ENCODE results near the gene FYN.

The FYN gene

DNA sequence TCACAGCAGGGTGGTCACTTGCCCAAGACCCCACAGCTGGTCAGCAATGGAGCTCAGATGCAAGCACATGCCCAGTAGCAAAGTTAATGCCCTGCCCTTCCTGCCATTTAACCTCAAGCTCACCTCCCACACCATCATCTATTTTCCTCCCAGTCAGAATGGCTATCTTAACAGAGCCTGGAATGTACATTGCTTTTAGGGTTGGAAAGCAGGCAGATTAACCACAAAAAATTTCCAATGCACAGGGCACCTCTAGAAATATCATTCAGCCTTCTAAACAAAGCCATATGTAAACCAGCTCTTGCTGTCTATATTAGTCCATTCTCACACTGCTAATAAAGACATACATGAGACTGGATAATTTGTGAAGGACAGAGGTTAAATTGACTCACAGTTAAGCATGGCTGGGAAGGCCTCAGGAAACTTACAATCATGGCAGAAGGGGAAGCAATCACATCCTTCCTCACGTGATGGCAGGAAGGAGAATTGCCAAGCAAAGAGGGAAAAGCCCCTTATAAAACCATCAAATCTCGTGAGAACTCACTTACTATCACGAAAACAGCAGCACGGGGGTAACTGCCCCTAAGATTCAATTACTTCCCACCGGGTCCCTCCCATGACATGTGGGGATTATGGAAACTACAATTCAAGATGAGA lies 106.9 kb downstream of the FYN start:
- no peaks in the 10 kb centered on the region for H3K27me3 ChIP-seq (ENCODE audit: insufficient read depth, low read length)

DNA sequence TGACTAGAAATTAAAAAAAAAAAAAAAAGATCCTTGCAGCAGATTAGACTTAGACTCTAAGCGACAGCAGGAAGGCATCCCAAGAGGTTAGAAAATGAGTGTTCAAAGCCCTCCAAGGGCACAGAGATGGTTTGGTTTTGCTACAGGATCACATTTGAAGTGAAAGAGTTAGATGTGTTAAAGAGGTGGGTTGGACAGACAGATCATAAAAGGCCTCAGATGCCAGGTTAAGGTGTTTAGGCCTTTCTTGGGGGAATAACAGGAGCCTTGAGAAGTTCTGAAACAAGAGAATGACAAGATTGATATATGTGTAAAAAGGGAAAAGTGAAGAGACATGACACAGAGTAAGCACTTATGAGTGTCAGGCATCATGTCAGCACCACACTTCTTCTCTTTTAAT lies 107.5 kb downstream of the FYN start:
- H3K4me1 ChIP-seq (ENCODE audit: insufficient read depth, low read length), result peaks cover 6% of the 10 kb centered on the region
- no peak overlapping the region for H3K4me3 ChIP-seq (ENCODE audit: low read length)
- peaks cover 6% of the 10 kb centered on the region for H3K9me3 ChIP-seq (ENCODE audit: low read length)
- no peak overlapping the region for H2AFZ ChIP-seq (ENCODE audit: low read depth, low read length)
- H3K27me3 ChIP-seq (ENCODE audit: insufficient read depth, low read length), result no peaks in the 10 kb centered on the region
- peaks cover 43% of the 10 kb centered on the region for H3K36me3 ChIP-seq (ENCODE audit: insufficient read depth, low read length)

More for the DNA sequence above, 106.9 kb downstream of the FYN start:
- Histone ChIP-seq H3K4me3 (ENCODE audit: low read length) (no peak overlapping the region), H3K4me1 (ENCODE audit: insufficient read depth, low read length) (peaks cover 7% of the 10 kb centered on the region), H3K9me3 (ENCODE audit: low read length) (peaks cover 6% of the 10 kb centered on the region), H3K36me3 (ENCODE audit: insufficient read depth, low read length) (peaks cover 37% of the 10 kb centered on the region), H2AFZ (ENCODE audit: low read depth, low read length) (no peak overlapping the region)

DNA sequence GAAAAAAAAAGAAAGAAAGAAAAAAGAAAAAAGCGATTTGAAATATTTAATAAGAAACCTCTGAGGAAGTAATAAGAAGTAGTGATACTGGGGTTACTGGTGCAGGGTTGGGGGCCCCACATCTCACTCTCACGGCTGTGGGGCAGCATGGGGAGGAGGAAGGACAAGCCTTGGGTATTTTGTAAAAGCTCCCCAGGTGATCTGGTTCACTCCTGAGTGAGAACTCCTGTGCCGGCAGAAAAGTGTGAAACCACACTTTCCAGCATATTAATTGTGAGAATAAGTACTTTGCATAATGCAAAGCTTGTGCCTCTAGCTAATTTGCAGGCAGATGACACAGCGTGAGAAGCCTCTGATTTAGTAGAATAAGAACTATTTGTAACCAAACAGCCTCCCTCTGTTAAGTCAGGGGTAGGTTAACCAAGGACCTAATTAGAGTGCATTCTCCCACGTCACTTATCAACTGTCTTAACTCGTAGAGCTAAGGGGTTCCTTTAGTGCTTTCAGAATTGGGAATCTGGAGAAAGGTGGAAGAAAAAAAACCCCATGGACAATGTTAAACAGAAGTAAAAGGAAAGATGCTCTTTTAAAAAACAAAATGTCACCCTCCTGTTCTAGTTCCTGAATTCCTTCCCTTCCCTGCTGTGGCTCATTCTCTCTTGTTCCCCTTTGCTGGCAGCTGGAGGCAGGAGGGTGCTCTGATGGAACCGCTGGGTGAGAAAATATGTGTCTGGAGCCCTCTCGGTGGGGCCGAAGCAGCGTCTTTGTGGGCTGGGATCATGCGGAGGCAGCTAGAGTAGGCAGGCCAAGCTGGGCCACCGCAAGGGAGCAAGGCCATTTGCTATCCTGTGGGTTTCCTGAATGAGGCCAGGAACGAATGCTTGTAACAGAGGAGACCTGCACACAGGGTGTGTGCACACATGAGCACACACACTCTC lies 108.7 kb downstream of the FYN start:
- peaks cover 8% of the 10 kb centered on the region for H3K4me1 ChIP-seq (ENCODE audit: insufficient read depth, low read length)
- H3K36me3 ChIP-seq (ENCODE audit: insufficient read depth, low read length), result peaks cover 42% of the 10 kb centered on the region
- H2AFZ ChIP-seq (ENCODE audit: low read depth, low read length), result no peak overlapping the region

DNA sequence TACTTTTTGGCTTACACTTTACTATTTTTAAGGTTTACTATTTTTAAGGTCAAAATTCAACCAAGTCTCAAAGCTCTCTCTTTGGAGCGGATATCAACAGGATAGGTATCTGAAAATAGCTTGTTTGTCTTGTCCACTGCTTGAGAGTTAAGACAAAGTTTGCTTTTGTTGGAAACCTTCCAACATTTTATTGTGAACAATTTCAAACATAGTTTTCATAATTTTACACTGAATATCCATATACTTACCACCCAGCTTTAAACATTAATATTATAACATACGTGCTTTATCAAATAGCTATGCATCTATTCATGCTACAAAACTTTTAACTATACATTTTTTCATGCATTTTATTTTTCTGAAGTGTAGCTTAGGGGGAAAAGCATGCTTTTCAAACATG lies 109.9 kb downstream of the FYN start:
- peaks cover 40% of the 10 kb centered on the region for H3K36me3 ChIP-seq (ENCODE audit: insufficient read depth, low read length)
- peaks cover 6% of the 10 kb centered on the region for H3K9me3 ChIP-seq (ENCODE audit: low read length)
- no peak overlapping the region for H2AFZ ChIP-seq (ENCODE audit: low read depth, low read length)
- H3K27me3 ChIP-seq (ENCODE audit: insufficient read depth, low read length), result no peaks in the 10 kb centered on the region
- H3K4me3 ChIP-seq (ENCODE audit: low read length), result no peak overlapping the region
- H3K4me1 ChIP-seq (ENCODE audit: insufficient read depth, low read length), result peaks cover 8% of the 10 kb centered on the region

More for the DNA sequence above, 108.7 kb downstream of the FYN start:
- Histone ChIP-seq H3K9me3 (ENCODE audit: low read length) (peaks cover 6% of the 10 kb centered on the region), H3K27me3 (ENCODE audit: insufficient read depth, low read length) (no peaks in the 10 kb centered on the region), H3K4me3 (ENCODE audit: low read length) (no peak overlapping the region)

DNA sequence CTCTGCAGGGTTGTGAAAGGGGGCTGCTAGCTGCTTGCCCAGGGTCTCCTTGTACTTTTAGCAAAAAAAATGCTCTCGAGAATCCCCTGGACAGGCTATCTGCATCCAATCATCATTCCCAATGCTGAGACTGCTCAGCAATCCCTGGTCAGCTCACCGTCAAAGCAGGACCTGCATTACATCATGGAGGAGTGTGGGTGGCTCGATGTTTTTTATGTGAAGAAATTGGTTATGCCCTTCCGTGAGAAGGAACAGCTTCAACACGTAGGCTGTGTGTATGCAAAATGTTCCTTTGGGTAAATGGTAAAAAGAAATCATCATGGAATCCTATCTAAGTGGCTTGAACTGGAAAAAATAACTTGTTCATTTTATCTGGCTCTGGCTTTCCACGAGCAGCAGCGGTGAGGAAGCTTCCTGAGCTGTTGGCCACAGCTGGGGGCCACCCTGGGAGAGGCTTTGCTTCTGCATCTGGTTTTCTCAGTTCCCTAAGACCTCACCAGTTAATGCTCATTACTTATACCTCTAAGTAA lies 111.4 kb downstream of the FYN start:
- H3K4me3 ChIP-seq (ENCODE audit: low read length), result no peak overlapping the region
- H3K36me3 ChIP-seq (ENCODE audit: insufficient read depth, low read length), result peaks cover 33% of the 10 kb centered on the region
- peaks cover 6% of the 10 kb centered on the region for H3K9me3 ChIP-seq (ENCODE audit: low read length)
- H3K27me3 ChIP-seq (ENCODE audit: insufficient read depth, low read length), result no peaks in the 10 kb centered on the region
- H3K4me1 ChIP-seq (ENCODE audit: insufficient read depth, low read length), result peaks cover 8% of the 10 kb centered on the region
- no peak overlapping the region for H2AFZ ChIP-seq (ENCODE audit: low read depth, low read length)

DNA sequence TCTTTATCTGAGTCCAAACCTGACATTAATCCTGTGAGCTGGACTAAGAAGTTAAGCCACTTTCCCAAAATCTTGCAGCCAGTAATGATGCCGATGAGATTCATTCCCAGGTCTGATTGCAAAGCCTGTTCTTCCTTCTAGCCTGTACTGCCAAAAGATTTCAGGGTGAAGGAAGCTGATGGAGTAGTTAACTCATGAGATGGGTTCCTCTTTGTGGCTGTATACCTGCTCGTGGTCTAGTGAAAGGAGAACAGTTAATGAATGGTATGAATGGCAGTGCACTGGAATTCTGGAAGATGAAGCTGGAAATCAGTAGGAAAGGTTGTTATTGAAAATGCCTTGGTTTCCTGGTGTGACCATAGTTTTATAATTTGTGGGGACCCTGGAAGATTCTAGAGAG lies 112.0 kb downstream of the FYN start:
- no peak overlapping the region for H3K4me3 ChIP-seq (ENCODE audit: low read length)
- H2AFZ ChIP-seq (ENCODE audit: low read depth, low read length), result no peak overlapping the region
- peaks cover 6% of the 10 kb centered on the region for H3K9me3 ChIP-seq (ENCODE audit: low read length)
- H3K27me3 ChIP-seq (ENCODE audit: insufficient read depth, low read length), result no peaks in the 10 kb centered on the region
- H3K36me3 ChIP-seq (ENCODE audit: insufficient read depth, low read length), result peaks cover 33% of the 10 kb centered on the region
- peaks cover 8% of the 10 kb centered on the region for H3K4me1 ChIP-seq (ENCODE audit: insufficient read depth, low read length)

DNA sequence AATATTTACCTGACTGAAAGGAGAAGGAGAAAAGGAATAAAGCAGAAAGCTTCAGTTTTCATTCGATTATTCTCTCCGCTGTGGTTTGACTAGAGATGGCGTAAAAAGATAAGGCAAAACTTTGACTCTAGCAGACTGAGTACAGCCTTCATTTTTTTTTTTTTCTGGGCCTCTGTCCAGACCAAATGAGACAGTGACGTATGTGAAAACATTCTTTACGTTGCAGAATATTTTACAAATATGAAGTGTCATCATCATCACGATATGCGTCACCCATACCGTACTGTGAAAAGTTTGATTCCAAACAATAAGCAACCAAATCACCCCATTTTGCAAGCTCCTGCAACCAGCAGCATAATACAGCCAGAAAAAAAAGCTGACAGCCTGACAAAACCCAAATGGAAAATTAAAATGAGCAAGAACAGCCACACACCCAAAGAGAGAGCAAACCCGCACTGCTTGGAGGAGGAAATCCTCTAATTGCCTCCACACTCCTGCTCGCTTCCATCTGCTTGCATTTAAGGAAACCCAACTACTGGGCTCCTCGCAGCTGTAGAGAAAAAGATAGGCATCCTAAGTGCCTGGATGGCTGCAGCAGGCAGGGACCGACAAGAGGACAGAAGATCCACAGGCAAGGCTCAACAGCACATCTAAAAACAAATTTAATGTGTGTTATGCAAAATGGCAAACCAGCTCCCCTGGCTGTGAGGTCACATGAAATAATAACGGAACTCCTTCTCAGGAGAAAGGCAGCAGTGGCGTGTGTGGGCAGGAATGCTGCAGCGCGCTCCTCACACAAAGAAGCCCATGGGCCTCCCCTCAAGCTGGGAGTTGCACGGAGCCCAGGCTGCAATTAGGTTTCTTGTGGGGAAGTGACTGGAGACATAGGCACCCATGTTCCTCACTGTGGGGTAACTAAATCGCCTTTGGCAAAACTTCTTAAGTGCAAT lies 113.1 kb downstream of the FYN start:
- H3K4me3 ChIP-seq (ENCODE audit: low read length), result no peak overlapping the region
- H3K4me1 ChIP-seq (ENCODE audit: insufficient read depth, low read length), result peaks cover 8% of the 10 kb centered on the region
- peaks cover 28% of the 10 kb centered on the region for H3K36me3 ChIP-seq (ENCODE audit: insufficient read depth, low read length)
- no peaks in the 10 kb centered on the region for H3K27me3 ChIP-seq (ENCODE audit: insufficient read depth, low read length)
- peaks cover 3% of the 10 kb centered on the region for H3K9me3 ChIP-seq (ENCODE audit: low read length)
- H2AFZ ChIP-seq (ENCODE audit: low read depth, low read length), result no peak overlapping the region

DNA sequence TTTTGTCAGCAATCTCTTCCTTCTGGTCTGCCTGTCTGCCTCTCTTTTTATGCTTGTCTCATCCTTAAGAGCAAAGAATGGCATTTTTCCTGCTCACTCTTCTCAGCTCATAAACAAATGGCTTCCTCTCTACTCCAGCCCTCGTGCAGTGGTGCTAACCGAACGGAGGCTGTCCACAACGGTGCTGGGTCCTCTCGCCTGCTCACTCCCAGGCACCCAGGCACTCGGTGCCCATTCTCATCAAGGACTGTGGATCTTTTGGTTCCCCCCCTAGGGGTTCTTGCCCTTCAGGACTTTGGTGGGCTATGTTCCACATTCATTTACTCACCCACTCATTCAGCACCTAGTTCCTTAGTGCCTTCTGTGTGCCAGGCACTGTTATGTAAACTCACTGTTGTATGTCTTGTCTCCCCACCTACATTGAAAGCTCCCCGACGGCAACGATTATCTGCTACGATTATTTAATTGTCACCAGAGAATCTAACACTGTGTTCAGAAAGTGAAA lies 113.9 kb downstream of the FYN start:
- Histone ChIP-seq H3K4me1 (ENCODE audit: insufficient read depth, low read length) (peaks cover 4% of the 10 kb centered on the region), H3K36me3 (ENCODE audit: insufficient read depth, low read length) (peaks cover 22% of the 10 kb centered on the region), H3K4me3 (ENCODE audit: low read length) (no peak overlapping the region), H3K27me3 (ENCODE audit: insufficient read depth, low read length) (no peaks in the 10 kb centered on the region), H3K9me3 (ENCODE audit: low read length) (no peaks in the 10 kb centered on the region), H2AFZ (ENCODE audit: low read depth, low read length) (no peak overlapping the region)

DNA sequence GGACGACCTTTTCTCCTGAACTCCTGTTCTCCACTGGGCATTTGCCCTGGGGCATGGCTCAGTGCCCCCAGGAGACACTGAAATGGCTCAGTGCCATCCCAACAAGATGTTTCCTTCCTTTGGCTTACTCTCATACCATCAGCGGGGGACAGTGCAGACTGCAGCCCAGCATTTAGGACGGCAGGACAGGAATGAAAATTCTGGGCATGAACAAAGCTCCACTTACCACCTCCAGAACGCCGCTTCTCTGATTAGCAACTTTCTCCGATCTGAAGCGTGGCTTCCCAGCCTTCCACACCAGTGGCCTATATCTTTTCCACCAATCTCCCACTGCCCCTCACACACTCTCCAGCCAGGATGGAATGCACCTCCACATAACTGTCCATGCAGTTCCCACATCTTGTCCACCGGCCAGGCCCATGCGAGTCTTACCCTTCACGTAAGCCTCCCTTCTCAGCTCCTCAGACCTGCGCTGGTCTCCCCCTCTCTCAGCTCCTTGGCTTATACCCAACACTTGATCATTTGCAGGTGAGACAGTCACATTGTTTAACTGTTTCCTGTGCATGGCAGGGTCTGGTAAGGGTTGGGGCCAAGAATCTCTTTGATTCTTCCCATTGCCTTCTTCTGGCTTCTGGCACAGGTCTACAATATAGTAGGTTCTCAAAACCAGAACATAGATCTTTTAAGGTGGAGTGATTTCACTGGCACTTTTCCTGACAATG lies 114.5 kb downstream of the FYN start:
- H2AFZ ChIP-seq (ENCODE audit: low read depth, low read length), result no peak overlapping the region
- peaks cover 21% of the 10 kb centered on the region for H3K36me3 ChIP-seq (ENCODE audit: insufficient read depth, low read length)

DNA sequence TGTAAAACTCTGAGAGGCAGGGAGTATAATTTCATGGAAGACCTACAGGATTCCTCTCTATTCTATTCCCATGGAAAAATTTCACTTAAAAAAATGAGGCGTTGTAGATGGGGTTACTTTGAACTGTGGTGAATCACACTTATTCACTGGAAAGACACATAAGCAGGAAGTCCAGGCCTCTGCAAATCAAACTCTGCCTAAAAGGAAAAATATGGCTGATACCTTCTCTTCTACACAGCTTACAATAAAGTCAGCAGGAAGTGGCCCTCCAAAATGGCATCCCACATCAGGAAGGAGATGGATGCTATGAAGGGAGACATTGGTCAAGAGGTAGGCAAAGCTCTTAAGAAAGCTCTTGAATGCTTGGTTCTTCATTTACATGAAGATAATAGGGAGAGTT lies 115.9 kb downstream of the FYN start:
- H2AFZ ChIP-seq (ENCODE audit: low read depth, low read length), result no peak overlapping the region
- peaks cover 17% of the 10 kb centered on the region for H3K36me3 ChIP-seq (ENCODE audit: insufficient read depth, low read length)
- no peaks in the 10 kb centered on the region for H3K9me3 ChIP-seq (ENCODE audit: low read length)
- H3K4me3 ChIP-seq (ENCODE audit: low read length), result no peak overlapping the region
- H3K27me3 ChIP-seq (ENCODE audit: insufficient read depth, low read length), result no peaks in the 10 kb centered on the region
- peaks cover 4% of the 10 kb centered on the region for H3K4me1 ChIP-seq (ENCODE audit: insufficient read depth, low read length)

More for the DNA sequence above, 114.5 kb downstream of the FYN start:
- no peaks in the 10 kb centered on the region for H3K9me3 ChIP-seq (ENCODE audit: low read length)
- no peaks in the 10 kb centered on the region for H3K27me3 ChIP-seq (ENCODE audit: insufficient read depth, low read length)
- no peak overlapping the region for H3K4me3 ChIP-seq (ENCODE audit: low read length)
- peaks cover 4% of the 10 kb centered on the region for H3K4me1 ChIP-seq (ENCODE audit: insufficient read depth, low read length)

DNA sequence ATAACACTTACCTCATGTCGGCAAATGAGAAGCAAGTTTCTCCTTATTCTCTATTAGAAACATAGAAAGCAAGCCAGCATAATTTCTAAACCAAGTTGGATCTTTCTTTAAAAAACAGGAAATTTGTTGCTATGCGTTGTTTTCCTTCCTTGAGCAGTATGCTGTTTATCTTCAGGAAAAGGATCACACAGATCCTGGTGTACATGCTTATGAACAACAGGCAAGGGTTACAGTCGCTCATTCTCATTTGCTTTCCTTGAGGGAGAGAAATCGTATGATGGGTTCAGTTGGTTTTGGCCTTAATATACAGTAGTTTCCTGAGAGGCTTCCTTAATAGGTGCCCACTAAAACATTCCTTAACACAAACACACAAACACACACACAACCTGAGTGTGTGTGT lies 118.8 kb downstream of the FYN start:
- H3K4me1 ChIP-seq (ENCODE audit: insufficient read depth, low read length), result peaks cover 24% of the 10 kb centered on the region
- no peaks in the 10 kb centered on the region for H3K27me3 ChIP-seq (ENCODE audit: insufficient read depth, low read length)
- H2AFZ ChIP-seq (ENCODE audit: low read depth, low read length), result no peak overlapping the region
- H3K4me3 ChIP-seq (ENCODE audit: low read length), result no peak overlapping the region
- no peaks in the 10 kb centered on the region for H3K9me3 ChIP-seq (ENCODE audit: low read length)
- no peaks in the 10 kb centered on the region for H3K36me3 ChIP-seq (ENCODE audit: insufficient read depth, low read length)

DNA sequence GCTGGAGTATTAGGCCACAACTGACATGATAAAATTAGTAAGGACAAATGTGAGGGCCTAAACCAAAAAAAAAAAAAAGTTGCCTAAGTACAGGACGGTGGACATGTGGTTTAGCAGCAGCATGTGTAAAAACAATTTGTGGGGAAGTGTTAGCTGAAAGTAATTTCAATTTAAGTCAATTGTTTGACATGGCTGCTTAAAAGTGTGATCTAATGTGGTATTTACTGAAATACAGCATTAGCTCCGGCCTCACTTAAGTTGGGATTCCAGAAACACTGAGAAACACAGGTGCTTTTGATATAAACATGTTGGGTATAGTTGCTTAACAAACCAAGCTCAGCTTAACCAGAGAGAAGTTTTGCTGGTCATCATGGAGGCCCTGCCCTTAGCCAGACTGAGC lies 119.7 kb downstream of the FYN start:
- Histone ChIP-seq H3K27me3 (ENCODE audit: insufficient read depth, low read length) (no peaks in the 10 kb centered on the region), H3K36me3 (ENCODE audit: insufficient read depth, low read length) (no peaks in the 10 kb centered on the region), H3K9me3 (ENCODE audit: low read length) (no peaks in the 10 kb centered on the region), H2AFZ (ENCODE audit: low read depth, low read length) (no peak overlapping the region), H3K4me1 (ENCODE audit: insufficient read depth, low read length) (peaks cover 29% of the 10 kb centered on the region), H3K4me3 (ENCODE audit: low read length) (no peak overlapping the region)

All from neuron (in vitro differentiated cells).